H1 (cell line): ENCODE results near the gene CLEC2D. TPM values are rescaled to one million over a fixed set of nuclear protein-coding genes. Genes with fewer than 3 reads are reported as not detected.

ENCODE experiments used
- CTCF ChIA-PET: fragments of 300-600 bp; sonication (Branson Sonifier 250); formaldehyde crosslinking; loops from one replicate; lab custom pipeline; 2021; ENCODE audit not compliant: partially characterized antibody; lab: Charles Lee
- POLR2A ChIA-PET: fragments of 300-600 bp; sonication (Branson Sonifier 250); formaldehyde crosslinking; loops from one replicate; lab custom pipeline; 2021; ENCODE audit warnings: inconsistent platforms; ENCODE audit not compliant: partially characterized antibody; lab: Charles Lee
- DNase-seq, 2 experiments: peaks; one replicate each; pipeline versions ENCODE4 v3.0.0 to v3.0.0-alpha.2; 2010 to 2022; ENCODE audit warnings: low spot score in 2 of 2, low read depth in 1 of 2, mixed read lengths in 1 of 2
- FAIRE-seq: peaks from 2 replicates; lab custom pipeline; 2011; peaks lifted over from hg19 to GRCh38; lab: Jason Lieb, UNC
- H2AFZ ChIP-seq: 2 replicates; pipeline ENCODE4 v1.8.1; 2012; ENCODE audit warnings: low read length, inconsistent platforms
- H2AK5ac ChIP-seq: 2 replicates; pipeline ENCODE4 v1.6.1; 2013; ENCODE audit warnings: low read depth, low read length
- H2BK120ac ChIP-seq: replicated peaks from 2 replicates; pipeline ENCODE3; 2013; ENCODE audit warnings: low read depth, low read length, inconsistent platforms
- H2BK12ac ChIP-seq: 2 replicates; pipeline ENCODE4 v1.6.1; 2013; ENCODE audit warnings: low read depth, low read length
- H2BK15ac ChIP-seq: 2 replicates; pipeline ENCODE4 v1.6.1; 2013; ENCODE audit warnings: low read length
- H2BK20ac ChIP-seq: 2 replicates; pipeline ENCODE4 v1.6.1; 2013; ENCODE audit warnings: low read length
- H2BK5ac ChIP-seq: 2 replicates; pipeline ENCODE4 v1.6.1; 2013; ENCODE audit warnings: low read depth, low read length
- H3K14ac ChIP-seq: 2 replicates; pipeline ENCODE4 v1.6.1; 2013; ENCODE audit warnings: inconsistent platforms; ENCODE audit not compliant: insufficient read length
- H3K18ac ChIP-seq: 2 replicates; pipeline ENCODE4 v1.6.1; 2013; ENCODE audit warnings: low read length; ENCODE audit errors: extremely low read depth
- H3K23ac ChIP-seq: 2 replicates; pipeline ENCODE4 v1.6.1; 2013; ENCODE audit warnings: inconsistent platforms; ENCODE audit not compliant: insufficient read length
- H3K23me2 ChIP-seq: 2 replicates; pipeline ENCODE4 v1.6.1; 2013; ENCODE audit warnings: low read depth, low read length
- H3K27ac ChIP-seq: 2 replicates; pipeline ENCODE4 v1.6.1; 2011; ENCODE audit warnings: low read depth, low read length, inconsistent platforms
- H3K27me3 ChIP-seq, 4 experiments: replicated peaks in 1 of 4; 1 replicate in 1 of 4; 2 replicates in 3 of 4; pipeline versions ENCODE4 v1.6.1 to v1.8.1; 2011 to 2013; ENCODE audit warnings: low read length in 3 of 4, mild to moderate bottlenecking in 3 of 4, inconsistent platforms in 2 of 4, mixed read lengths in 2 of 4, moderate library complexity in 1 of 4; ENCODE audit not compliant: control insufficient read depth in 3 of 4, insufficient read depth in 3 of 4; ENCODE audit errors: extremely low read depth in 1 of 4
- H3K36me3 ChIP-seq, 4 experiments: 2 replicates each; pipeline versions ENCODE4 v1.6.1 to v1.8.1; 2011 to 2013; ENCODE audit warnings: mild to moderate bottlenecking in 4 of 4, low read length in 3 of 4, moderate library complexity in 2 of 4, control low read depth in 1 of 4, inconsistent platforms in 1 of 4; ENCODE audit not compliant: insufficient read depth in 4 of 4, control insufficient read depth in 2 of 4
- H3K4ac ChIP-seq: replicated peaks from 2 replicates; pipeline ENCODE3; 2013; ENCODE audit warnings: low read length, low read depth, mixed read lengths, inconsistent platforms; ENCODE audit not compliant: insufficient read length
- H3K4me1 ChIP-seq, 4 experiments: replicated peaks in 1 of 4; 1 replicate in 1 of 4; 2 replicates in 3 of 4; pipeline versions ENCODE4 v1.6.1 to v1.8.1; 2011 to 2013; ENCODE audit warnings: low read length in 3 of 4, inconsistent platforms in 2 of 4, mixed read lengths in 1 of 4; ENCODE audit not compliant: insufficient read depth in 4 of 4, control insufficient read depth in 3 of 4
- H3K4me2 ChIP-seq, 2 experiments: 2 replicates each; pipeline versions ENCODE4 v1.6.1 to v1.8.1; 2011 to 2013; ENCODE audit warnings: low read depth in 2 of 2, low read length in 2 of 2, control low read depth in 1 of 2, inconsistent platforms in 1 of 2, mild to moderate bottlenecking in 1 of 2; ENCODE audit not compliant: insufficient read depth in 1 of 2
- H3K4me3 ChIP-seq, 4 experiments: fragments of 200-600, 300-600 bp in 1 of 4; sonication (generic), shearing (Covaris generic), sonication (Bioruptor Twin) in 1 of 4; 2 replicates each; pipeline versions ENCODE4 v1.5.1 to v1.8.1; 2011 to 2016; ENCODE audit warnings: low read length in 4 of 4, low read depth in 3 of 4, control low read depth in 2 of 4, inconsistent platforms in 2 of 4, mild to moderate bottlenecking in 2 of 4, mixed read lengths in 1 of 4, moderate library complexity in 1 of 4; ENCODE audit not compliant: insufficient read depth in 2 of 4; ENCODE audit errors: extremely low read depth in 1 of 4
- H3K56ac ChIP-seq: replicated peaks from 2 replicates; pipeline ENCODE3; 2013; ENCODE audit warnings: low read depth, mild to moderate bottlenecking, mixed read lengths, low read length, inconsistent platforms; ENCODE audit not compliant: insufficient read length
- H3K79me1 ChIP-seq: 2 replicates; pipeline ENCODE4 v1.6.1; 2013; ENCODE audit warnings: low read depth, low read length, control low read depth
- H3K79me2 ChIP-seq, 2 experiments: 2 replicates each; pipeline versions ENCODE4 v1.6.1 to v1.8.1; 2012 to 2013; ENCODE audit warnings: low read length in 2 of 2, mild to moderate bottlenecking in 2 of 2, inconsistent platforms in 1 of 2; ENCODE audit not compliant: insufficient read depth in 2 of 2, control insufficient read depth in 1 of 2
- H3K9ac ChIP-seq, 4 experiments: replicated peaks in 1 of 4; 1 replicate in 1 of 4; 2 replicates in 3 of 4; pipeline versions ENCODE4 v1.6.1 to v1.8.1; 2011 to 2013; ENCODE audit warnings: low read depth in 3 of 4, low read length in 3 of 4, control low read depth in 2 of 4, mild to moderate bottlenecking in 2 of 4, moderate library complexity in 2 of 4, inconsistent platforms in 1 of 4; ENCODE audit errors: extremely low read depth in 1 of 4
- H3K9me3 ChIP-seq, 2 experiments: 2 replicates each; pipeline versions ENCODE4 v1.6.1 to v1.8.1; 2012 to 2013; ENCODE audit warnings: mild to moderate bottlenecking in 2 of 2, moderate library complexity in 2 of 2, control low read depth in 1 of 2, inconsistent platforms in 1 of 2, low read depth in 1 of 2, low read length in 1 of 2, mixed read lengths in 1 of 2; ENCODE audit not compliant: insufficient read depth in 2 of 2
- H4K20me1 ChIP-seq, 2 experiments: replicated peaks in 1 of 2; 2 replicates each; pipeline versions ENCODE3 to v1.8.1; 2011 to 2013; ENCODE audit warnings: inconsistent platforms in 2 of 2, low read length in 2 of 2, mild to moderate bottlenecking in 1 of 2; ENCODE audit not compliant: insufficient read depth in 2 of 2, control insufficient read depth in 1 of 2
- H4K5ac ChIP-seq: 2 replicates; pipeline ENCODE4 v1.6.1; 2013; ENCODE audit warnings: low read length, low read depth, mixed read lengths, inconsistent platforms; ENCODE audit not compliant: insufficient read length
- H4K8ac ChIP-seq: 2 replicates; pipeline ENCODE4 v1.8.0; 2013; ENCODE audit warnings: mild to moderate bottlenecking, moderate library complexity, low read length, inconsistent platforms; ENCODE audit not compliant: insufficient read depth; ENCODE audit errors: extremely low read depth
- H4K91ac ChIP-seq: replicated peaks from 2 replicates; pipeline ENCODE3; 2013; ENCODE audit warnings: low read length, mixed read lengths, inconsistent platforms; ENCODE audit not compliant: insufficient read length
- CHD2 ChIP-seq: IDR thresholded peaks from 2 replicates; pipeline ENCODE4 v1.6.1; 2012; ENCODE audit warnings: low read length, improper control_type of control experiment
- EZH2 ChIP-seq: fragments of 200-600 bp; sonication (generic); IDR thresholded peaks from 2 replicates; pipeline ENCODE4 v1.7.1; 2012; ENCODE audit warnings: low read depth, mild to moderate bottlenecking, moderate library complexity, low read length, inconsistent platforms; ENCODE audit not compliant: severe bottlenecking
- KDM4A ChIP-seq: IDR thresholded peaks from one replicate; pipeline ENCODE4 v1.7.1; 2012; ENCODE audit warnings: low read depth, mild to moderate bottlenecking, moderate library complexity, low read length, inconsistent platforms; ENCODE audit not compliant: severe bottlenecking
- KDM5A ChIP-seq: fragments of 200-600 bp; IDR thresholded peaks from 2 replicates; pipeline ENCODE4 v1.7.1; 2012; ENCODE audit warnings: mild to moderate bottlenecking, low read length, inconsistent platforms, mixed read lengths
- RFX5 ChIP-seq: IDR thresholded peaks from 2 replicates; pipeline ENCODE4 v1.6.1; 2011; ENCODE audit warnings: low read depth, low read length, improper control_type of control experiment, borderline replicate concordance
- SP1 ChIP-seq: IDR thresholded peaks from 2 replicates; pipeline ENCODE4 v1.6.1; 2011; ENCODE audit warnings: low read depth, low read length
- SRF ChIP-seq: IDR thresholded peaks from 2 replicates; pipeline ENCODE4 v1.6.1; 2011; ENCODE audit warnings: mild to moderate bottlenecking, low read depth, low read length, moderate library complexity
- SUZ12 ChIP-seq: fragments of 200-600 bp; sonication (generic); IDR thresholded peaks from 2 replicates; pipeline ENCODE4 v1.6.1; 2012; ENCODE audit warnings: mild to moderate bottlenecking, inconsistent platforms, low read length, moderate library complexity, mixed read lengths
- TBP ChIP-seq: IDR thresholded peaks from 2 replicates; pipeline ENCODE4 v1.6.1; 2011; ENCODE audit warnings: low read depth, low read length, improper control_type of control experiment
- ZNF274 ChIP-seq: IDR thresholded peaks from 2 replicates; pipeline ENCODE4 v1.7.0; 2012; ENCODE audit warnings: low read length, borderline replicate concordance; ENCODE audit errors: extremely low read depth
- WGBS, 2 experiments: shearing (Covaris generic) in 1 of 2; methylation state at CpG; one replicate each; pipeline versions ENCODE4 v1.1.6 to v1.1.7; 2013 to 2015; ENCODE audit warnings: low lambda C conversion rate in 2 of 2, mixed read lengths in 2 of 2, inconsistent platforms in 1 of 2, low coverage in 1 of 2, missing lambda C conversion rate in 1 of 2; ENCODE audit not compliant: insufficient replicate concordance in 2 of 2, insufficient coverage in 1 of 2, insufficient read length in 1 of 2; ENCODE audit errors: extremely low coverage in 1 of 2, missing lambda C conversion rate in 1 of 2; 5-methylcytosine and 5-hydroxymethylcytosine counted together
- polyA plus RNA-seq, 7 experiments: library from polyadenylated mRNA; depleted of rRNA in 3 of 7; stranded (reverse) in 5 of 7; unstranded in 2 of 7; fragments of >200 nt in 5 of 7; fragments of 200-250 nt in 2 of 7; gene quantifications; 1 replicate in 5 of 7; 2 replicates in 1 of 7; 4 replicates in 1 of 7; pipeline versions ENCODE4 v1.2.1 to v1.2.3, GENCODE V29; 2011 to 2013; ENCODE audit warnings: missing spikeins in 2 of 7, mixed read lengths in 2 of 7
- total RNA-seq: library from RNA; stranded (reverse); fragmentation: NEBNext Ultra II Directional; extraction: Animal tissue kit (Norgen Biotek cat#: 25700); gene quantifications from 2 replicates; pipeline ENCODE4 v1.2.1, GENCODE V29; 2021
- TF ChIP-seq, protein P1 (sequence below): IDR thresholded peaks from 2 replicates; pipeline ENCODE4 v1.6.1; 2012; ENCODE audit warnings: inconsistent platforms

Gene CLEC2D
- total and polyA plus RNA-seq, 2 of the 8 experiments (the other 6 are each of a cell fraction or from before 2014, with no cell fraction given): 4.2 to 6.2 TPM

DNA sequence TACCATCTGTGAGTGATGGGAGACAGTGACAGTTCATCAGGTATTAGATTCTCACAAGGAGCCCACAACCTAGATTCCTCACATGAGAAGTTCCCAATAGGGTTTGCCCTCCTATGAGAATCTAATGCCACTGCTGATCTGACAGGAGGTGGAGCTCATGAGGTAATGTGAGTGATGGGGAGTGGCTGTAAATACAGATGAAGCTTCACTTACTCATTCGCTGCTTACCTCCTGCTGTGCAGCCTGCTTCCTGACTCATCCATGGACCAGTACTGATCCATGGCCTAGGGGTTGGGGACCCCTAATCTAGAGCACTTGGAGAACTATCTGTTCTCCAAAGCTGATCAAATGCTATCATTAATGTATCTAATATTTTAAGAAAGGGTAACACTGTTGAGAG is 17.7 kb downstream of the CLEC2D start:
- H3K23me2 ChIP-seq: no peaks in the 10 kb centered on the region
- H4K91ac ChIP-seq: no peak overlapping the region
- no peak overlapping the region for H3K18ac ChIP-seq
- no peak overlapping the region for H4K8ac ChIP-seq
- H3K14ac ChIP-seq: no peak overlapping the region
- no peaks in the 10 kb centered on the region; a peak in 1 of 4 replicates for H3K9me3 ChIP-seq
- no peaks in the 10 kb centered on the region for H3K27me3 ChIP-seq
- no peak for DNase-seq
- peaks cover 0 to 10% (median 4%) of the 10 kb centered on the region in 4 experiments; a peak in 4 of 8 replicates for H3K36me3 ChIP-seq
- H3K27ac ChIP-seq: no peak overlapping the region
- no peak overlapping the region for H3K56ac ChIP-seq
- no peak overlapping the region for H3K4me3 ChIP-seq
- no peak overlapping the region for H2BK20ac ChIP-seq
- H2BK15ac ChIP-seq: no peak overlapping the region
- CTCF ChIA-PET: interaction anchor here (0.8 to 1.7 kb wide), 6 partner anchors 18 to 63 kb away, joined by 3 to 5 read pairs (median 4); partner anchors contain the start of gene CLEC2D
- H3K4ac ChIP-seq: no peak overlapping the region
- H2BK120ac ChIP-seq: no peak overlapping the region
- WGBS, 2 experiments: 67% methylated on average over 1 of the region's 1 CpG; no CpG with 5 or more reads in 1 of the 2 experiments
- H2BK5ac ChIP-seq: no peak overlapping the region
- H4K5ac ChIP-seq: no peak overlapping the region
- no peaks in the 10 kb centered on the region for H3K79me2 ChIP-seq
- H4K20me1 ChIP-seq: no peaks in the 10 kb centered on the region
- no peak for TF ChIP-seq CHD2
- no peak for TF ChIP-seq SP1
- no peak for TF ChIP-seq KDM5A
- no peak for TF ChIP-seq ZNF274
- no peak for TF ChIP-seq SUZ12
- TF ChIP-seq EZH2: no peak
- no peak for TF ChIP-seq RFX5
- no peak for TF ChIP-seq TBP
- no peak for TF ChIP-seq KDM4A
- no peak for TF ChIP-seq SRF
- TF ChIP-seq, protein P1, sequence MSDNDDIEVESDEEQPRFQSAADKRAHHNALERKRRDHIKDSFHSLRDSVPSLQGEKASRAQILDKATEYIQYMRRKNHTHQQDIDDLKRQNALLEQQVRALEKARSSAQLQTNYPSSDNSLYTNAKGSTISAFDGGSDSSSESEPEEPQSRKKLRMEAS: no peak
- no peak overlapping the region for H3K4me2 ChIP-seq
- POLR2A ChIA-PET: no interaction called here
- H3K23ac ChIP-seq: no peak overlapping the region
- H3K9ac ChIP-seq: no peak overlapping the region
- no peak overlapping the region for H2BK12ac ChIP-seq
- H3K79me1 ChIP-seq: no peaks in the 10 kb centered on the region
- H2AK5ac ChIP-seq: no peak overlapping the region
- no peak for FAIRE-seq
- H2AFZ ChIP-seq: no peak overlapping the region
- peaks cover 0 to 2% (median 0%) of the 10 kb centered on the region in 4 experiments; a peak in 1 of 7 replicates for H3K4me1 ChIP-seq
